NB4 (cell line): ENCODE results near the gene TNFRSF1A.
"Not testable (repeated sequence)": the region's sequence is repeated elsewhere in the genome, so short reads cannot be mapped to it uniquely, and the experiment has no call there.

Source experiments
- DNase-seq: peaks from one replicate; pipeline ENCODE4 v3.0.0; 2010; ENCODE audit warnings: low read depth
- H3K4me3 ChIP-seq: one replicate; pipeline ENCODE4 v1.5.1; 2011; ENCODE audit warnings: mild to moderate bottlenecking, low read depth, low read length, moderate library complexity
- CTCF ChIP-seq: IDR thresholded peaks from one replicate; pipeline ENCODE4 v1.5.1; 2012; ENCODE audit warnings: low read depth, low read length
- MAX ChIP-seq: IDR thresholded peaks from 2 replicates; pipeline ENCODE4 v1.6.1; 2011; ENCODE audit warnings: low read depth, low read length
- MYC ChIP-seq: IDR thresholded peaks from 2 replicates; pipeline ENCODE4 v1.6.1; 2011; ENCODE audit warnings: low read depth, low read length
- POLR2A ChIP-seq: IDR thresholded peaks from 2 replicates; pipeline ENCODE4 v1.6.1; 2011; ENCODE audit warnings: mild to moderate bottlenecking; ENCODE audit not compliant: insufficient read length; ENCODE audit errors: extremely low read depth

The TNFRSF1A gene

GRCh38 chr12:6346942-6347341 is 5.1 kb upstream of the TNFRSF1A start:
- TF ChIP-seq MYC (no peak), POLR2A (no peak), CTCF (no peak), MAX (no peak)
- no peak for DNase-seq
- no peak overlapping the region for H3K4me3 ChIP-seq

GRCh38 chr12:6346235-6346832 is 4.5 kb upstream of the TNFRSF1A start:
- TF ChIP-seq MYC (no peak), POLR2A (no peak), CTCF (no peak), MAX (no peak)
- no peak overlapping the region for H3K4me3 ChIP-seq
- no peak for DNase-seq

- DNase-seq: peak; percentile 65
- TF ChIP-seq MYC (0 out of 2 replicates have a peak, but pooled peaks have one; percentile 12), CTCF (no peak), MAX (0 out of 2 replicates have a peak, but pooled peaks have one; percentile 10)
- no peak overlapping the region for H3K4me3 ChIP-seq
These were observed 3.6 kb upstream of the TNFRSF1A start for GRCh38 chr12:6345319-6346091.

GRCh38 chr12:6344101-6344660 is 2.3 kb upstream of the TNFRSF1A start:
- not testable (repeated sequence) for DNase-seq, H3K4me3 ChIP-seq

- H3K4me3 ChIP-seq: no peak overlapping the region
- peak; percentile 61 for DNase-seq
- TF ChIP-seq MYC: no peak
- TF ChIP-seq POLR2A: no peak
- no peak for TF ChIP-seq CTCF
- no peak for TF ChIP-seq MAX
These were observed 1.6 kb upstream of the TNFRSF1A start for GRCh38 chr12:6343518-6343917.

GRCh38 chr12:6342140-6342889 is 439 bp upstream of the TNFRSF1A start:
- H3K4me3 ChIP-seq: peak overlapping the region; percentile 98
- no peak for DNase-seq
- no peak for TF ChIP-seq CTCF
- no peak for TF ChIP-seq POLR2A
- TF ChIP-seq MAX: no peak
- TF ChIP-seq MYC: no peak
